HFFc6 (cell line): ENCODE data around the gene HIVEP2. TPM values are rescaled to one million over a fixed set of nuclear protein-coding genes. Genes with fewer than 3 reads are reported as not detected.
A peak's percentile ranks its signal among the peaks of the same experiment; 100 is the strongest.

Experiments
- DNase-seq: peaks from one replicate; pipeline ENCODE4 v3.0.0-alpha.2; 2018
- H3K27ac Mint-ChIP-seq: 2 replicates; pipeline ENCODE4 v1.8.0; 2020; ENCODE audit warnings: mild to moderate bottlenecking, mixed read lengths
- H3K27me3 Mint-ChIP-seq: 2 replicates; pipeline ENCODE4 v1.8.0; 2021; ENCODE audit warnings: mild to moderate bottlenecking, moderate library complexity, mixed read lengths; ENCODE audit not compliant: insufficient read depth
- H3K36me3 Mint-ChIP-seq: 2 replicates; pipeline ENCODE4 v1.8.0; 2021; ENCODE audit warnings: low read depth, mixed read lengths
- H3K4me1 Mint-ChIP-seq: 2 replicates; pipeline ENCODE4 v1.8.0; 2020; ENCODE audit warnings: low read depth, mixed read lengths
- H3K4me3 Mint-ChIP-seq: 2 replicates; pipeline ENCODE4 v1.8.0; 2020; ENCODE audit warnings: mild to moderate bottlenecking, moderate library complexity, mixed read lengths
- H3K9me3 Mint-ChIP-seq: 2 replicates; pipeline ENCODE4 v1.8.0; 2020; ENCODE audit warnings: mild to moderate bottlenecking, mixed read lengths
- total RNA-seq, 6 experiments: library from RNA; stranded (reverse); fragmentation: NEBNext Ultra II Directional; extraction: Animal tissue kit (Norgen Biotek cat#: 25700); gene quantifications; 2 replicates in 1 of 6; 3 replicates in 5 of 6; pipeline ENCODE4 v1.2.3, GENCODE V29; 2021
- TF ChIP-seq, protein P1 (sequence below): fragments of 200-600 bp; sonication (generic); IDR thresholded peaks from 2 replicates; pipeline ENCODE4 v1.5.0; 2021; ENCODE audit warnings: antibody characterized with exemption, mild to moderate bottlenecking

Gene HIVEP2
- total RNA-seq, 6 experiments from 2014 or later = 14.0 to 19.5 (median 17.1) TPM

DNA sequence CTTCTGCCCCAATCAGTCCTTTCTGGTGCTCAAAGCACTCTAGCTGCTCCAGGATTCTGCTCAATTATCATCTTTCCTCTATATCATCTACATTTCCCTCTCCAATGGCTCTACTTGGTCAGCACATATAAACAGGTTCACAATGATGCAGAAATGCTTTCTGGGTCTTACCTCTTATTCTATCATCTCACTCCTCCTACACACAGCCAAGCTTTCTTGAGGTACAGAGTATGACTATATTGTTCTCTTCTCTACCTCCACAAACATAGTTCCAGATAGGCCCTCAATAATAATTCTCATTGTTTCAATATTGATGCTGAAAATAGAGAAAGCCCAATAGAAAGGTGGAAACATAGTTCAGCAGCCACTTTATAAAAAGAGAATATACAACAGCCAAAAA, 48.2 kb downstream of the HIVEP2 start:
- TF ChIP-seq, protein P1, sequence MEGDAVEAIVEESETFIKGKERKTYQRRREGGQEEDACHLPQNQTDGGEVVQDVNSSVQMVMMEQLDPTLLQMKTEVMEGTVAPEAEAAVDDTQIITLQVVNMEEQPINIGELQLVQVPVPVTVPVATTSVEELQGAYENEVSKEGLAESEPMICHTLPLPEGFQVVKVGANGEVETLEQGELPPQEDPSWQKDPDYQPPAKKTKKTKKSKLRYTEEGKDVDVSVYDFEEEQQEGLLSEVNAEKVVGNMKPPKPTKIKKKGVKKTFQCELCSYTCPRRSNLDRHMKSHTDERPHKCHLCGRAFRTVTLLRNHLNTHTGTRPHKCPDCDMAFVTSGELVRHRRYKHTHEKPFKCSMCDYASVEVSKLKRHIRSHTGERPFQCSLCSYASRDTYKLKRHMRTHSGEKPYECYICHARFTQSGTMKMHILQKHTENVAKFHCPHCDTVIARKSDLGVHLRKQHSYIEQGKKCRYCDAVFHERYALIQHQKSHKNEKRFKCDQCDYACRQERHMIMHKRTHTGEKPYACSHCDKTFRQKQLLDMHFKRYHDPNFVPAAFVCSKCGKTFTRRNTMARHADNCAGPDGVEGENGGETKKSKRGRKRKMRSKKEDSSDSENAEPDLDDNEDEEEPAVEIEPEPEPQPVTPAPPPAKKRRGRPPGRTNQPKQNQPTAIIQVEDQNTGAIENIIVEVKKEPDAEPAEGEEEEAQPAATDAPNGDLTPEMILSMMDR = no peak
- Mint-ChIP-seq H3K27me3 (no peaks in the 10 kb centered on the region), H3K9me3 (no peaks in the 10 kb centered on the region), H3K27ac (no peak overlapping the region), H3K4me3 (no peak overlapping the region), H3K36me3 (peaks cover 10% of the 10 kb centered on the region; the same call in 1 of the 2 replicates), H3K4me1 (peaks cover 45% of the 10 kb centered on the region)
- no peak for DNase-seq

DNA sequence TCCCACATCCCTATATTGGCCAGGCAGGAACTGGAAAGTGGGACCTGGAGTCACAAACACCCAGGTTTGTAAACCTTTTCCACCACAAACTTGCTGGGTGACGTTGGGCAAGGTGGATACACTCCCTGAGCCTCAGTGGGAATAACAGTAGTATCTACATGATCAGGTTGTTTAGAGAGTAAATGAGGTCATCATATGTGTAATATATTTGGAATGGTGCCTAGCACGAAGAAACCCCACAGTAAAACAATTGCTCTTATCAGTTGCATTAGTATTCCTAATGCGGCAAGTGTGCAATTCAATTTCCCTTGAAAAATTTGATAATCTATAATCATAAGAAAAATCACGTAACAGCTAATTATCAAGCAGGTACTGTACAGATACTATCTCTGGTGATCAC, 51.9 kb downstream of the HIVEP2 start:
- TF ChIP-seq, protein P1 = no peak
- no peaks in the 10 kb centered on the region for H3K27me3 Mint-ChIP-seq
- peaks cover 50% of the 10 kb centered on the region for H3K4me1 Mint-ChIP-seq
- DNase-seq = peak; percentile 39
- peaks cover 10% of the 10 kb centered on the region; the same call in 1 of the 2 replicates for H3K36me3 Mint-ChIP-seq
- no peak overlapping the region for H3K4me3 Mint-ChIP-seq
- no peak overlapping the region for H3K27ac Mint-ChIP-seq
- H3K9me3 Mint-ChIP-seq = no peaks in the 10 kb centered on the region

DNA sequence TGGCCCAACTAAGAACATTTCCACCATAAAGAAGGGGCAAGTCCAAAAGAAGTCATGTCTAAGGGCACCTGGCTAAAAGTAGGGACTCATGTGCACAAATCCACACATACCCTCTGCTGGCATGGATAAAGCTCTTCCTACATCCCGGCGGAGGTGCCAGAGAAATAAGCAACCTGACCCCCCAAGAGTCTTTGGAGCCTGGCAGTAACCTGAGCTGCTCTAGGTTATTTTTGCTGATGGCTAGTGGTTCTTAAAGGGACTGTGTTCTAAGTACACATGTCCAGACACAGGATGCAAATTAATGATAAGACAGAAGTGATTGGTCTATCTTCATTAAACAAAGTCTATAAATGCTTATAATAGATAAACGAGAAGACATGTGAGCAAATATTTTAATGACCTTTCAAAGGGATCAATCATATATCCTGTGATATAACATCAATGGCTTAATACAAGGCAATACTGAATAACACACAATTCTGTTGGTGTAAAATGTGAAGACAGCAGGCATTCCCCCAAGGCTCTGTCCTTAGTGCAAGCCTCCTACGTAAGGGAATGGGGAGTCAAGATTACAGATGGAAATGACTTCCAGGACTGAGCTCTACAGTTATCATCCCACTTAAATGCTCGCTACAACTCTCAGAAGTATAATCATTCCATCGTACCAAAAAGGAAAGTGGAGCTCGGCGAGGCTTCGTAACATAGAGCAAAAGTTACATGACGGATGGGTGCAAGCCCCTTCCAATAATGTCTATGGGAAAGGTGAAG, 52.5 kb downstream of the HIVEP2 start:
- H3K4me1 Mint-ChIP-seq = peaks cover 57% of the 10 kb centered on the region
- TF ChIP-seq, protein P1 = no peak
- no peaks in the 10 kb centered on the region for H3K9me3 Mint-ChIP-seq
- H3K27me3 Mint-ChIP-seq = no peaks in the 10 kb centered on the region
- H3K27ac Mint-ChIP-seq = no peak overlapping the region
- DNase-seq = no peak
- H3K36me3 Mint-ChIP-seq = peaks cover 10% of the 10 kb centered on the region; the same call in 1 of the 2 replicates
- no peak overlapping the region; the same call in 1 of the 2 replicates for H3K4me3 Mint-ChIP-seq

DNA sequence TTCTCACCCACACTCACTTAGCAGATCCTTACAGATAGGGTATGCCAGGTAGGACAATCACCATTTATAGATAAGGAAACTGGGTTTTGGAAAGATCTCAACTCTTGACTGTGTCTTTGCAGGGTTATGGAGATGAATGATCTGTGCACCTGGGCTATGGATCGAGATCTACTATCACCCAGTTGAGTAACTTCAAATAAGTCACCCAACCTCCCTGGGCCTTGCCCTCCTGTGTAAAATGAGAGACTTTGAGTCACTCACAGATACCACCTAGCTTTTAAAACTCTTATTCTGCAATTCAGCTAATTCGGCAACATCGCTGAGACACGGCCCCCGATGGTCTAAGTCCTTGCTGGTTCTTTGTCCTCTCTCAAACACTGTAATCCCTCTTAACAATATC, 53.5 kb downstream of the HIVEP2 start:
- H3K27me3 Mint-ChIP-seq = no peaks in the 10 kb centered on the region
- H3K36me3 Mint-ChIP-seq = peaks cover 10% of the 10 kb centered on the region; the same call in 1 of the 2 replicates
- H3K9me3 Mint-ChIP-seq = no peaks in the 10 kb centered on the region

DNA sequence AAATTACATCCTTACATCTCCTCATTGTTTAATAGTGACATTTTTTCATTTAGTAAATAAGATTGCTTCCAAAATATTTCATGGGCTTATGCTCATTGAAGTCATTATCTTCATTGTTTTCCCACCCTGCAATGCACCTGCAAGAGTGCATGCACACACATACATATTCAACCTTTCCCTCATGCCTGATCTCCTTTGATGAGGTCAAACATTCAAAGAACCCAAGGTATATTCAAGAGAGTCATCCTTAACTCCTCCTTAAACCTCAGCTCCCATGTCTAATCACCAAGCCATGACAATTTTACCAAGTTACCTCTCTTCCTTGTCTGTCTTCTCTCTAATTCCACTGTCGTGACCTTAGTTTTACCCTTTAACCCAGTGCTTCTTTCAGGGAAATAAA, 56.5 kb downstream of the HIVEP2 start:
- H3K27me3 Mint-ChIP-seq = no peaks in the 10 kb centered on the region
- H3K9me3 Mint-ChIP-seq = no peaks in the 10 kb centered on the region
- TF ChIP-seq, protein P1 = no peak
- peaks cover 88% of the 10 kb centered on the region for H3K4me1 Mint-ChIP-seq
- no peak for DNase-seq
- no peaks in the 10 kb centered on the region for H3K36me3 Mint-ChIP-seq
- H3K27ac Mint-ChIP-seq = peak overlapping the region; percentile 1; the same call in 1 of the 2 replicates
- no peak overlapping the region for H3K4me3 Mint-ChIP-seq

More for the DNA sequence above, 53.5 kb downstream of the HIVEP2 start:
- TF ChIP-seq, protein P1 = no peak
- Mint-ChIP-seq H3K4me1 (peaks cover 66% of the 10 kb centered on the region), H3K27ac (no peak overlapping the region), H3K4me3 (no peak overlapping the region)
- DNase-seq = no peak
